CD4-positive, alpha-beta T cell treated with Interleukin-15 for 1 hour (primary cell): Measurements from ENCODE around the gene ANO1.
A peak's percentile ranks its signal among the peaks of the same experiment; 100 is the strongest.
"Not testable (repeated sequence)": the region's sequence is repeated elsewhere in the genome, so short reads cannot be mapped to it uniquely, and the experiment has no call there.

ENCODE experiments used
- DNase-seq: peaks from one replicate; pipeline ENCODE4 v3.0.0-alpha.2; 2020

Gene ANO1

GRCh38 chr11:70193411-70194292, 115.5 kb downstream of the ANO1 start:
- no peak for DNase-seq

- DNase-seq: no peak
Measured at GRCh38 chr11:70194792-70195791, 117.0 kb downstream of the ANO1 start.

- no peak for DNase-seq
Measured at GRCh38 chr11:70200212-70200844, 122.2 kb downstream of the ANO1 start.

- not testable (repeated sequence) for DNase-seq
Measured at GRCh38 chr11:70201047-70201446, 122.9 kb downstream of the ANO1 start.

GRCh38 chr11:70201882-70202861, 124.1 kb downstream of the ANO1 start:
- no peak for DNase-seq

- DNase-seq: peak; percentile 93
Measured at GRCh38 chr11:70202920-70203750, 125.0 kb downstream of the ANO1 start, which contains the start of gene FADD. TSS of gene FADD (plus strand) at chr11:70203296. CDS start at chr11:70203460, 164 bp downstream.

- DNase-seq: peak; percentile 86
Measured at GRCh38 chr11:70203751-70204465, 125.8 kb downstream of the ANO1 start.

- no peak for DNase-seq
Measured at GRCh38 chr11:70204466-70204799, 126.3 kb downstream of the ANO1 start.

GRCh38 chr11:70205049-70205725, 127.1 kb downstream of the ANO1 start:
- DNase-seq: no peak

GRCh38 chr11:70205766-70206165, 127.6 kb downstream of the ANO1 start:
- no peak for DNase-seq

GRCh38 chr11:70206226-70206981, 128.3 kb downstream of the ANO1 start:
- no peak for DNase-seq

GRCh38 chr11:70206982-70207376, 128.9 kb downstream of the ANO1 start:
- no peak for DNase-seq

GRCh38 chr11:70207531-70208131, 129.5 kb downstream of the ANO1 start:
- no peak for DNase-seq

- DNase-seq: no peak
Measured at GRCh38 chr11:70209391-70209912, 131.3 kb downstream of the ANO1 start.

- no peak for DNase-seq
Measured at GRCh38 chr11:70210051-70210501, 132.0 kb downstream of the ANO1 start.

GRCh38 chr11:70210530-70210929, 132.4 kb downstream of the ANO1 start:
- DNase-seq: no peak

GRCh38 chr11:70212227-70212811, 134.2 kb downstream of the ANO1 start:
- DNase-seq: no peak

- DNase-seq: not testable (repeated sequence)
Measured at GRCh38 chr11:70217388-70217787, 139.3 kb downstream of the ANO1 start.
